H54 (cell line): Measurements from ENCODE around the gene MINAR1.

ENCODE experiments used
- DNase-seq: peaks from one replicate; pipeline ENCODE4 v3.0.0; 2011; ENCODE audit warnings: low spot score, mixed read lengths; ENCODE audit not compliant: insufficient read length
- FAIRE-seq: peaks from 3 replicates; lab custom pipeline; 2011; peaks lifted over from hg19 to GRCh38; lab: Jason Lieb, UNC
- POLR2A ChIP-seq: IDR thresholded peaks from 2 replicates; pipeline ENCODE4 v1.6.1; 2011; ENCODE audit warnings: low read depth, mild to moderate bottlenecking, low read length

Gene MINAR1

GRCh38 chr15:79467865-79468586 is 35.9 kb downstream of the MINAR1 start:
- TF ChIP-seq POLR2A = no peak
- no peak for FAIRE-seq

GRCh38 chr15:79472446-79472845 is 40.3 kb downstream of the MINAR1 start:
- no peak for DNase-seq
- FAIRE-seq = no peak
- no peak for TF ChIP-seq POLR2A

More at GRCh38 chr15:79467865-79468586, 35.9 kb downstream of the MINAR1 start:
- DNase-seq = no peak

GRCh38 chr15:79474252-79474651 is 42.1 kb downstream of the MINAR1 start:
- DNase-seq = no peak
- TF ChIP-seq POLR2A = no peak
- FAIRE-seq = no peak

GRCh38 chr15:79475306-79475705 is 43.2 kb downstream of the MINAR1 start:
- DNase-seq = peak; percentile 1
- no peak for FAIRE-seq
- no peak for TF ChIP-seq POLR2A

GRCh38 chr15:79478108-79478507 is 46.0 kb downstream of the MINAR1 start:
- FAIRE-seq = no peak
- DNase-seq = no peak
- TF ChIP-seq POLR2A = no peak

GRCh38 chr15:79479616-79480015 is 47.5 kb downstream of the MINAR1 start:
- no peak for FAIRE-seq
- DNase-seq = no peak
- TF ChIP-seq POLR2A = no peak

GRCh38 chr15:79481793-79482192 is 49.7 kb downstream of the MINAR1 start:
- no peak for TF ChIP-seq POLR2A
- DNase-seq (no peak), FAIRE-seq (no peak)
